Stimulated activated CD4-positive, alpha-beta T cell treated with anti-CD3 and anti-CD28 coated beads, Interleukin-4, amount 100 ng/mL, for 4 hours (primary cell): ENCODE data around the gene ZNRF3.

Source experiments
- DNase-seq, 2 experiments: peaks; one replicate each; pipeline ENCODE4 v3.0.0-alpha.2; 2020

The ZNRF3 gene

GRCh38 chr22:29044657-29045176, 161.3 kb downstream of the ZNRF3 start:
- DNase-seq, result no peak

GRCh38 chr22:29048822-29049654, 165.7 kb downstream of the ZNRF3 start:
- no peak for DNase-seq

GRCh38 chr22:29049655-29050263, 166.4 kb downstream of the ZNRF3 start:
- DNase-seq, result no peak

GRCh38 chr22:29050457-29050856, 167.1 kb downstream of the ZNRF3 start:
- DNase-seq, result no peak

GRCh38 chr22:29053048-29053702, 169.8 kb downstream of the ZNRF3 start:
- DNase-seq, result no peak

GRCh38 chr22:29054251-29054767, 170.9 kb downstream of the ZNRF3 start:
- no peak for DNase-seq

- DNase-seq, result no peak
Observed at GRCh38 chr22:29055192-29055830, 171.9 kb downstream of the ZNRF3 start.

- no peak for DNase-seq
Observed at GRCh38 chr22:29056472-29056871, 173.1 kb downstream of the ZNRF3 start.

GRCh38 chr22:29060251-29060869, 177.0 kb downstream of the ZNRF3 start:
- DNase-seq, result no peak

- no peak for DNase-seq
Observed at GRCh38 chr22:29060931-29061330, 177.6 kb downstream of the ZNRF3 start.

GRCh38 chr22:29061773-29062172, 178.4 kb downstream of the ZNRF3 start, which contains the start of gene C22orf31:
C22orf31 (minus strand) TSS chr22:29061831; CDS start chr22:29061792, 39 bp downstream.
- DNase-seq, result no peak

- DNase-seq, result no peak
Observed at GRCh38 chr22:29062286-29062821, 179.0 kb downstream of the ZNRF3 start.

GRCh38 chr22:29065468-29066190, 182.3 kb downstream of the ZNRF3 start:
- DNase-seq, result no peak

- no peak for DNase-seq
Observed at GRCh38 chr22:29069463-29069862, 186.1 kb downstream of the ZNRF3 start.

- no peak for DNase-seq
Observed at GRCh38 chr22:29070490-29070889, 187.1 kb downstream of the ZNRF3 start.

- DNase-seq, result peak in 1 of 2 experiments; percentile 28
Observed at GRCh38 chr22:29071261-29072045, 188.1 kb downstream of the ZNRF3 start.

- peak; percentile 81 to 84 for DNase-seq
Observed at GRCh38 chr22:29072193-29072978, 189.0 kb downstream of the ZNRF3 start.

GRCh38 chr22:29072979-29073617, 189.7 kb downstream of the ZNRF3 start, which contains the start of gene KREMEN1:
KREMEN1 (plus strand) TSS chr22:29073035; CDS start chr22:29073131, 96 bp downstream.
- DNase-seq, result no peak
